T-helper 17 cell (primary cell): ENCODE data around the gene CSNK1G2. TPM values are rescaled to one million over a fixed set of nuclear protein-coding genes. Genes with fewer than 3 reads are reported as not detected.

Experiments
- ATAC-seq: fragments of 150-1000 bp; cut with Tn5 transposase; 2 replicates; pipeline ENCODE4 v1.10.0; 2021; ENCODE audit warnings: mild to moderate bottlenecking, moderate library complexity
- DNase-seq, 3 donors: peaks; one replicate each; pipeline versions ENCODE4 v3.0.0 to v3.0.0-alpha.2; 2020 to 2021
- H3K9me3 ChIP-seq: one replicate; pipeline ENCODE4 v1.7.0; 2013; ENCODE audit warnings: low read length, mild to moderate bottlenecking; ENCODE audit not compliant: control insufficient read depth, poor library complexity, severe bottlenecking
- H3K27ac Mint-ChIP-seq: one replicate; pipeline ENCODE4 v1.8.0; 2022; ENCODE audit warnings: mild to moderate bottlenecking, moderate library complexity, mixed read lengths
- H3K27me3 Mint-ChIP-seq: one replicate; pipeline ENCODE4 v1.8.0; 2022; ENCODE audit warnings: mixed read lengths
- H3K36me3 Mint-ChIP-seq: one replicate; pipeline ENCODE4 v1.8.0; 2022; ENCODE audit warnings: low read depth, mixed read lengths
- H3K4me1 Mint-ChIP-seq: one replicate; pipeline ENCODE4 v1.8.0; 2022; ENCODE audit warnings: mild to moderate bottlenecking, mixed read lengths
- H3K4me3 Mint-ChIP-seq: one replicate; pipeline ENCODE4 v1.8.0; 2022; ENCODE audit warnings: mild to moderate bottlenecking, moderate library complexity, mixed read lengths
- total RNA-seq, 4 donors: library from RNA in 2 of 4; stranded (reverse) in 2 of 4; gene quantifications; one replicate each; pipeline ENCODE4 v1.2.3 and lab custom pipeline; 2022 to 2026

CSNK1G2 gene
- total RNA-seq, 2 donors from 2014 or later = 110 to 117 TPM

- ATAC-seq = no peak
- no peak overlapping the region for H3K4me3 Mint-ChIP-seq
- no peaks in the 10 kb centered on the region for H3K27me3 Mint-ChIP-seq
- H3K36me3 Mint-ChIP-seq = no peaks in the 10 kb centered on the region
- peaks cover 8% of the 10 kb centered on the region for H3K4me1 Mint-ChIP-seq
- DNase-seq = no peak
- no peaks in the 10 kb centered on the region for H3K9me3 ChIP-seq
- peak overlapping the region; percentile 14 for H3K27ac Mint-ChIP-seq
Measured at GRCh38 chr19:1910177-1910576, 30.8 kb upstream of the CSNK1G2 start.

- no peak for ATAC-seq
Measured at GRCh38 chr19:1911098-1911497, 29.9 kb upstream of the CSNK1G2 start.

GRCh38 chr19:1911995-1912394 is 29.0 kb upstream of the CSNK1G2 start:
- H3K4me1 Mint-ChIP-seq = peaks cover 3% of the 10 kb centered on the region
- ATAC-seq (no peak), DNase-seq (no peak)
- H3K27ac Mint-ChIP-seq = no peak overlapping the region
- no peaks in the 10 kb centered on the region for H3K9me3 ChIP-seq
- no peak overlapping the region for H3K4me3 Mint-ChIP-seq
- no peaks in the 10 kb centered on the region for H3K36me3 Mint-ChIP-seq
- no peaks in the 10 kb centered on the region for H3K27me3 Mint-ChIP-seq

More at GRCh38 chr19:1911098-1911497, 29.9 kb upstream of the CSNK1G2 start:
- no peaks in the 10 kb centered on the region for H3K27me3 Mint-ChIP-seq
- H3K9me3 ChIP-seq = no peaks in the 10 kb centered on the region
- H3K36me3 Mint-ChIP-seq = no peaks in the 10 kb centered on the region
- no peak for DNase-seq
- H3K4me1 Mint-ChIP-seq = peaks cover 3% of the 10 kb centered on the region
- no peak overlapping the region for H3K27ac Mint-ChIP-seq
- H3K4me3 Mint-ChIP-seq = no peak overlapping the region

GRCh38 chr19:1912760-1913505 is 28.0 kb upstream of the CSNK1G2 start:
- no peak for DNase-seq
- Mint-ChIP-seq H3K27ac (no peak overlapping the region), H3K4me3 (no peak overlapping the region), H3K36me3 (no peaks in the 10 kb centered on the region), H3K27me3 (no peaks in the 10 kb centered on the region), H3K4me1 (peaks cover 3% of the 10 kb centered on the region)
- no peaks in the 10 kb centered on the region for H3K9me3 ChIP-seq
- no peak for ATAC-seq

GRCh38 chr19:1913781-1914577 is 27.0 kb upstream of the CSNK1G2 start:
- no peak overlapping the region for H3K27ac Mint-ChIP-seq
- no peaks in the 10 kb centered on the region for H3K9me3 ChIP-seq
- DNase-seq = no peak

GRCh38 chr19:1914826-1915341 is 26.1 kb upstream of the CSNK1G2 start:
- Mint-ChIP-seq H3K27me3 (no peaks in the 10 kb centered on the region), H3K4me3 (no peak overlapping the region), H3K36me3 (no peaks in the 10 kb centered on the region), H3K4me1 (peaks cover 3% of the 10 kb centered on the region), H3K27ac (no peak overlapping the region)
- no peaks in the 10 kb centered on the region for H3K9me3 ChIP-seq
- ATAC-seq = no peak
- no peak for DNase-seq

More at GRCh38 chr19:1913781-1914577, 27.0 kb upstream of the CSNK1G2 start:
- Mint-ChIP-seq H3K4me1 (peaks cover 3% of the 10 kb centered on the region), H3K27me3 (no peaks in the 10 kb centered on the region), H3K36me3 (no peaks in the 10 kb centered on the region), H3K4me3 (no peak overlapping the region)
- no peak for ATAC-seq

GRCh38 chr19:1917146-1917545 is 23.8 kb upstream of the CSNK1G2 start:
- no peaks in the 10 kb centered on the region for H3K9me3 ChIP-seq
- Mint-ChIP-seq H3K4me3 (no peak overlapping the region), H3K4me1 (no peaks in the 10 kb centered on the region), H3K27me3 (no peaks in the 10 kb centered on the region), H3K27ac (no peak overlapping the region), H3K36me3 (no peaks in the 10 kb centered on the region)
- no peak for ATAC-seq
- no peak for DNase-seq

- H3K4me3 Mint-ChIP-seq = no peak overlapping the region
- ATAC-seq = no peak
Measured at GRCh38 chr19:1917926-1918325, 23.0 kb upstream of the CSNK1G2 start.

GRCh38 chr19:1918975-1919374 is 22.0 kb upstream of the CSNK1G2 start:
- DNase-seq = no peak
- no peaks in the 10 kb centered on the region for H3K9me3 ChIP-seq
- ATAC-seq = no peak
- H3K4me3 Mint-ChIP-seq = no peak overlapping the region
- no peaks in the 10 kb centered on the region for H3K27me3 Mint-ChIP-seq
- peaks cover 4% of the 10 kb centered on the region for H3K4me1 Mint-ChIP-seq
- no peaks in the 10 kb centered on the region for H3K36me3 Mint-ChIP-seq
- no peak overlapping the region for H3K27ac Mint-ChIP-seq

More at GRCh38 chr19:1917926-1918325, 23.0 kb upstream of the CSNK1G2 start:
- Mint-ChIP-seq H3K27ac (no peak overlapping the region), H3K36me3 (no peaks in the 10 kb centered on the region), H3K4me1 (no peaks in the 10 kb centered on the region), H3K27me3 (no peaks in the 10 kb centered on the region)
- DNase-seq = no peak
- H3K9me3 ChIP-seq = no peaks in the 10 kb centered on the region

GRCh38 chr19:1920644-1921043 is 20.3 kb upstream of the CSNK1G2 start:
- Mint-ChIP-seq H3K27ac (no peak overlapping the region), H3K4me3 (no peak overlapping the region), H3K27me3 (no peaks in the 10 kb centered on the region), H3K4me1 (peaks cover 4% of the 10 kb centered on the region), H3K36me3 (no peaks in the 10 kb centered on the region)
- no peaks in the 10 kb centered on the region for H3K9me3 ChIP-seq
- DNase-seq = no peak
- ATAC-seq = no peak

GRCh38 chr19:1921326-1921725 is 19.6 kb upstream of the CSNK1G2 start:
- Mint-ChIP-seq H3K4me1 (peaks cover 4% of the 10 kb centered on the region), H3K36me3 (no peaks in the 10 kb centered on the region), H3K27ac (no peak overlapping the region), H3K27me3 (no peaks in the 10 kb centered on the region), H3K4me3 (no peak overlapping the region)
- ATAC-seq (no peak), DNase-seq (no peak)
- H3K9me3 ChIP-seq = no peaks in the 10 kb centered on the region

GRCh38 chr19:1921825-1922224 is 19.1 kb upstream of the CSNK1G2 start:
- no peaks in the 10 kb centered on the region for H3K9me3 ChIP-seq
- Mint-ChIP-seq H3K27ac (no peak overlapping the region), H3K27me3 (no peaks in the 10 kb centered on the region), H3K4me3 (no peak overlapping the region), H3K4me1 (peaks cover 4% of the 10 kb centered on the region), H3K36me3 (no peaks in the 10 kb centered on the region)
- DNase-seq = no peak
- no peak for ATAC-seq

GRCh38 chr19:1922803-1923202 is 18.2 kb upstream of the CSNK1G2 start:
- peak overlapping the region; percentile 67 for H3K27ac Mint-ChIP-seq

More at GRCh38 chr19:1922803-1923202, 18.2 kb upstream of the CSNK1G2 start:
- no peaks in the 10 kb centered on the region for H3K9me3 ChIP-seq
- no peak for DNase-seq
- Mint-ChIP-seq H3K4me1 (peaks cover 7% of the 10 kb centered on the region), H3K4me3 (no peak overlapping the region), H3K27me3 (no peaks in the 10 kb centered on the region), H3K36me3 (no peaks in the 10 kb centered on the region)
- no peak for ATAC-seq
